ENCODE measurements around the gene CHKA.

- no peak for TF ChIP-seq RAD21 (IDR thresholded peaks at IDR 0.05; ENCODE audit: low read length)
- TF ChIP-seq, protein P1, sequence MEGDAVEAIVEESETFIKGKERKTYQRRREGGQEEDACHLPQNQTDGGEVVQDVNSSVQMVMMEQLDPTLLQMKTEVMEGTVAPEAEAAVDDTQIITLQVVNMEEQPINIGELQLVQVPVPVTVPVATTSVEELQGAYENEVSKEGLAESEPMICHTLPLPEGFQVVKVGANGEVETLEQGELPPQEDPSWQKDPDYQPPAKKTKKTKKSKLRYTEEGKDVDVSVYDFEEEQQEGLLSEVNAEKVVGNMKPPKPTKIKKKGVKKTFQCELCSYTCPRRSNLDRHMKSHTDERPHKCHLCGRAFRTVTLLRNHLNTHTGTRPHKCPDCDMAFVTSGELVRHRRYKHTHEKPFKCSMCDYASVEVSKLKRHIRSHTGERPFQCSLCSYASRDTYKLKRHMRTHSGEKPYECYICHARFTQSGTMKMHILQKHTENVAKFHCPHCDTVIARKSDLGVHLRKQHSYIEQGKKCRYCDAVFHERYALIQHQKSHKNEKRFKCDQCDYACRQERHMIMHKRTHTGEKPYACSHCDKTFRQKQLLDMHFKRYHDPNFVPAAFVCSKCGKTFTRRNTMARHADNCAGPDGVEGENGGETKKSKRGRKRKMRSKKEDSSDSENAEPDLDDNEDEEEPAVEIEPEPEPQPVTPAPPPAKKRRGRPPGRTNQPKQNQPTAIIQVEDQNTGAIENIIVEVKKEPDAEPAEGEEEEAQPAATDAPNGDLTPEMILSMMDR (IDR thresholded peaks at IDR 0.05), result no peak
Observed at GRCh38 chr11:68048681-68049508, 72.3 kb downstream of the CHKA start.

All from SK-N-SH (cell line).